Testis (tissue), 3 donors: Measurements from ENCODE around the gene MAPK10. TPM values are rescaled to one million over a fixed set of nuclear protein-coding genes. Genes with fewer than 3 reads are reported as not detected.

Source experiments
- DNase-seq: peaks from one replicate; pipeline ENCODE4 v3.0.0-alpha.2; 2019
- H3K27ac ChIP-seq, 2 donors: fragments of 200-600 bp; sonication (generic); one replicate each; pipeline ENCODE4 v1.5.1; 2019
- H3K27me3 ChIP-seq: fragments of 200-600 bp; sonication (generic); one replicate; pipeline ENCODE4 v1.5.1; 2019
- H3K36me3 ChIP-seq: fragments of 200-600 bp; sonication (generic); one replicate; pipeline ENCODE4 v1.5.1; 2017; ENCODE audit warnings: low read depth; ENCODE audit errors: missing control alignments
- H3K4me1 ChIP-seq: fragments of 200-600 bp; sonication (generic); one replicate; pipeline ENCODE4 v1.5.1; 2019
- H3K4me3 ChIP-seq, 2 donors: fragments of 200-600 bp; sonication (generic); one replicate each; pipeline ENCODE4 v1.5.1; 2017 to 2019
- H3K9me3 ChIP-seq: fragments of 200-600 bp; sonication (generic); one replicate; pipeline ENCODE4 v1.5.1; 2017
- POLR2A ChIP-seq: fragments of 450-650 bp; IDR thresholded peaks from one replicate; pipeline ENCODE4 v1.6.1; 2017; ENCODE audit warnings: antibody characterized with exemption, mild to moderate bottlenecking, moderate library complexity
- WGBS, 2 donors: methylation state at CpG; one replicate each; pipeline ENCODE4 v1.1.5; 2018; 5-methylcytosine and 5-hydroxymethylcytosine counted together
- intact Hi-C: fragments of 100-400 bp; cut with DNase I; formaldehyde crosslinking; loops from one replicate; pipeline ENCODE4 v1.15.1; 2023; ENCODE audit warnings: low total_unique reads
- polyA plus RNA-seq: library from polyadenylated mRNA; stranded (reverse); fragments of 350-450 nt; fragmentation: Illumina TruSeq; extraction: RNeasy Lipid Tissue Mini Kit (QIAGEN cat#74804); gene quantifications from one replicate; pipeline ENCODE4 v1.2.3, GENCODE V29; 2014; ENCODE audit warnings: low read depth, low replicate concordance; ENCODE audit not compliant: insufficient read depth
- total RNA-seq, 2 donors: library from RNA; depleted of rRNA; stranded (reverse); fragments of >200 nt; gene quantifications; one replicate each; pipeline ENCODE4 v1.2.3, GENCODE V29; 2016
- TF ChIP-seq, protein P1 (sequence below), 3 experiments: fragments of 450-650 bp in 2 of 3; fragments of 200-600 bp in 1 of 3; sonication (generic) in 1 of 3; IDR thresholded peaks; one replicate each; pipeline ENCODE4 v1.5.1; 2016 to 2019; ENCODE audit warnings: antibody characterized with exemption in 3 of 3, mild to moderate bottlenecking in 2 of 3, moderate library complexity in 1 of 3

Gene MAPK10
- total and polyA plus RNA-seq, 3 donors from 2014 or later, result 56.1 to 64.6 (median 61.1) TPM

- Histone ChIP-seq H3K27me3 (no peaks in the 10 kb centered on the region), H3K36me3 (no peaks in the 10 kb centered on the region), H3K27ac (no peak overlapping the region), H3K4me3 (no peak overlapping the region), H3K4me1 (no peaks in the 10 kb centered on the region), H3K9me3 (no peaks in the 10 kb centered on the region)
- peak; percentile 45 for DNase-seq
- TF ChIP-seq, protein P1, sequence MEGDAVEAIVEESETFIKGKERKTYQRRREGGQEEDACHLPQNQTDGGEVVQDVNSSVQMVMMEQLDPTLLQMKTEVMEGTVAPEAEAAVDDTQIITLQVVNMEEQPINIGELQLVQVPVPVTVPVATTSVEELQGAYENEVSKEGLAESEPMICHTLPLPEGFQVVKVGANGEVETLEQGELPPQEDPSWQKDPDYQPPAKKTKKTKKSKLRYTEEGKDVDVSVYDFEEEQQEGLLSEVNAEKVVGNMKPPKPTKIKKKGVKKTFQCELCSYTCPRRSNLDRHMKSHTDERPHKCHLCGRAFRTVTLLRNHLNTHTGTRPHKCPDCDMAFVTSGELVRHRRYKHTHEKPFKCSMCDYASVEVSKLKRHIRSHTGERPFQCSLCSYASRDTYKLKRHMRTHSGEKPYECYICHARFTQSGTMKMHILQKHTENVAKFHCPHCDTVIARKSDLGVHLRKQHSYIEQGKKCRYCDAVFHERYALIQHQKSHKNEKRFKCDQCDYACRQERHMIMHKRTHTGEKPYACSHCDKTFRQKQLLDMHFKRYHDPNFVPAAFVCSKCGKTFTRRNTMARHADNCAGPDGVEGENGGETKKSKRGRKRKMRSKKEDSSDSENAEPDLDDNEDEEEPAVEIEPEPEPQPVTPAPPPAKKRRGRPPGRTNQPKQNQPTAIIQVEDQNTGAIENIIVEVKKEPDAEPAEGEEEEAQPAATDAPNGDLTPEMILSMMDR (IDR thresholded peaks at IDR 0.05), result peak; percentile 63 to 81 (median 63)
- no peak for TF ChIP-seq POLR2A
- WGBS, 2 donors, result 31 to 32% methylated on average over 8 of the region's 8 CpGs
- intact Hi-C loops, result no loop called here
Measured at GRCh38 chr4:86043755-86044592, 315.9 kb downstream of the MAPK10 start.

- DNase-seq, result no peak
- Histone ChIP-seq H3K4me1 (no peaks in the 10 kb centered on the region), H3K4me3 (no peak overlapping the region), H3K27ac (no peak overlapping the region), H3K9me3 (no peaks in the 10 kb centered on the region), H3K27me3 (no peaks in the 10 kb centered on the region), H3K36me3 (no peaks in the 10 kb centered on the region)
- 88 to 91% methylated on average over 1 of the region's 1 CpG for WGBS, 2 donors
- TF ChIP-seq, protein P1 (IDR thresholded peaks at IDR 0.05), result no peak
- TF ChIP-seq POLR2A, result no peak
- intact Hi-C loops, result no loop called here
Measured at GRCh38 chr4:86038037-86038436, 321.8 kb downstream of the MAPK10 start.

- no peak for DNase-seq
- no peaks in the 10 kb centered on the region for H3K9me3 ChIP-seq
- 82% methylated on average over 4 of the region's 4 CpGs for whole genome bisulfite sequencing, 2 donors
- TF ChIP-seq, protein P1 (IDR thresholded peaks at IDR 0.05), result no peak
- no peak for TF ChIP-seq POLR2A
- no peaks in the 10 kb centered on the region for H3K27me3 ChIP-seq
- H3K36me3 ChIP-seq, result no peaks in the 10 kb centered on the region
- no peak overlapping the region for H3K27ac ChIP-seq
- H3K4me3 ChIP-seq, result no peak overlapping the region
- no peaks in the 10 kb centered on the region for H3K4me1 ChIP-seq
- intact Hi-C loops, result no loop called here
Measured at GRCh38 chr4:86036736-86037135, 323.1 kb downstream of the MAPK10 start.

GRCh38 chr4:86035688-86036087 lies 324.2 kb downstream of the MAPK10 start:
- Histone ChIP-seq H3K27ac (no peak overlapping the region), H3K9me3 (no peaks in the 10 kb centered on the region), H3K36me3 (no peaks in the 10 kb centered on the region), H3K27me3 (no peaks in the 10 kb centered on the region), H3K4me3 (no peak overlapping the region), H3K4me1 (no peaks in the 10 kb centered on the region)
- no peak for TF ChIP-seq POLR2A
- TF ChIP-seq, protein P1 (IDR thresholded peaks at IDR 0.05), result no peak
- intact Hi-C loops, result no loop called here
- no peak for DNase-seq
- WGBS, 2 donors, result 97% methylated on average over 1 of the region's 1 CpG

- Histone ChIP-seq H3K4me3 (no peak overlapping the region), H3K9me3 (no peaks in the 10 kb centered on the region), H3K4me1 (no peaks in the 10 kb centered on the region), H3K27me3 (no peaks in the 10 kb centered on the region), H3K27ac (no peak overlapping the region), H3K36me3 (no peaks in the 10 kb centered on the region)
- TF ChIP-seq, protein P1 (IDR thresholded peaks at IDR 0.05), result no peak
- TF ChIP-seq POLR2A, result no peak
- intact Hi-C loops, result no loop called here
- WGBS, 2 donors, result 70 to 77% methylated on average over 2 of the region's 2 CpGs
- no peak for DNase-seq
Measured at GRCh38 chr4:86034616-86035015, 325.2 kb downstream of the MAPK10 start.
